Upper lobe of left lung (tissue), 4 donors: ENCODE measurements around the gene NAT9.

Experiments
- CTCF ChIP-seq, 6 experiments: fragments of 450-650 bp in 4 of 6; fragments of 200-600 bp in 2 of 6; sonication (generic) in 2 of 6; IDR thresholded peaks; one replicate each; pipeline ENCODE4 v1.5.1; 2016 to 2019; ENCODE audit warnings: antibody characterized with exemption in 6 of 6
- EP300 ChIP-seq, 4 donors: sonication (generic); formaldehyde crosslinking; IDR thresholded peaks; one replicate each; pipeline ENCODE4 v1.5.1; 2017; ENCODE audit warnings: antibody characterized with exemption in 4 of 4, control low read depth in 2 of 4

- no peak for TF ChIP-seq CTCF (IDR thresholded peaks at IDR 0.05)
- TF ChIP-seq EP300 (IDR thresholded peaks at IDR 0.05), result no peak
Observed at GRCh38 chr17:74754832-74755231, 21.3 kb downstream of the NAT9 start.
